GM18520 (cell line): Measurements from ENCODE around the gene ANKRD66.
"Not testable (repeated sequence)": the region's sequence is repeated elsewhere in the genome, so short reads cannot be mapped to it uniquely, and the experiment has no call there.

ENCODE experiments used
- ATAC-seq: cut with Tn5 transposase; IDR thresholded peaks from one replicate; pipeline ENCODE4 v1.9.1; 2021; ENCODE audit not compliant: unreplicated experiment

Gene ANKRD66

GRCh38 chr6:46751658-46752057 lies 4.9 kb downstream of the ANKRD66 start:
- ATAC-seq: no peak

- ATAC-seq: no peak
These were observed 9.1 kb downstream of the ANKRD66 start for GRCh38 chr6:46755865-46756264.

- ATAC-seq: no peak
These were observed 9.9 kb downstream of the ANKRD66 start for GRCh38 chr6:46756469-46757213.

GRCh38 chr6:46757214-46757596 lies 10.5 kb downstream of the ANKRD66 start:
- no peak for ATAC-seq

- no peak for ATAC-seq
These were observed 12.4 kb downstream of the ANKRD66 start for GRCh38 chr6:46758960-46759753.

GRCh38 chr6:46760925-46761324 lies 14.2 kb downstream of the ANKRD66 start:
- ATAC-seq: no peak

GRCh38 chr6:46763466-46763865 lies 16.7 kb downstream of the ANKRD66 start:
- no peak for ATAC-seq

- not testable (repeated sequence) for ATAC-seq
These were observed 17.5 kb downstream of the ANKRD66 start for GRCh38 chr6:46764280-46764679.

GRCh38 chr6:46764961-46765360 lies 18.2 kb downstream of the ANKRD66 start:
- no peak for ATAC-seq

- no peak for ATAC-seq
These were observed 25.3 kb downstream of the ANKRD66 start for GRCh38 chr6:46772016-46772415.

- no peak for ATAC-seq
These were observed 26.0 kb downstream of the ANKRD66 start for GRCh38 chr6:46772762-46773161.

GRCh38 chr6:46773201-46773855 lies 26.6 kb downstream of the ANKRD66 start:
- no peak for ATAC-seq

- not testable (repeated sequence) for ATAC-seq
These were observed 28.0 kb downstream of the ANKRD66 start for GRCh38 chr6:46774736-46775135.

- no peak for ATAC-seq
These were observed 29.5 kb downstream of the ANKRD66 start for GRCh38 chr6:46776070-46776712.

GRCh38 chr6:46777476-46778346 lies 31.0 kb downstream of the ANKRD66 start:
- ATAC-seq: no peak

- no peak for ATAC-seq
These were observed 35.0 kb downstream of the ANKRD66 start for GRCh38 chr6:46781478-46782378.

GRCh38 chr6:46784535-46784934 lies 37.8 kb downstream of the ANKRD66 start:
- ATAC-seq: no peak

GRCh38 chr6:46787871-46788540 lies 41.3 kb downstream of the ANKRD66 start:
- ATAC-seq: no peak

- no peak for ATAC-seq
These were observed 42.1 kb downstream of the ANKRD66 start for GRCh38 chr6:46788791-46789190.
